Activated naive CD8-positive, alpha-beta T cell (primary cell): Measurements from ENCODE around the gene FTO.

ENCODE experiments used
- H3K27ac Mint-ChIP-seq: one replicate; pipeline ENCODE4 v1.8.0; 2021; ENCODE audit warnings: mixed read lengths
- H3K27me3 Mint-ChIP-seq: one replicate; pipeline ENCODE4 v1.8.0; 2021; ENCODE audit warnings: mixed read lengths
- H3K36me3 Mint-ChIP-seq: one replicate; pipeline ENCODE4 v1.8.0; 2021; ENCODE audit warnings: mixed read lengths
- H3K4me1 Mint-ChIP-seq: one replicate; pipeline ENCODE4 v1.8.0; 2021; ENCODE audit warnings: low read depth, mixed read lengths
- H3K4me3 Mint-ChIP-seq: one replicate; pipeline ENCODE4 v1.8.0; 2021; ENCODE audit warnings: mild to moderate bottlenecking, mixed read lengths
- H3K9me3 Mint-ChIP-seq: one replicate; pipeline ENCODE4 v1.8.0; 2021; ENCODE audit warnings: low read depth, mixed read lengths

The FTO gene

DNA sequence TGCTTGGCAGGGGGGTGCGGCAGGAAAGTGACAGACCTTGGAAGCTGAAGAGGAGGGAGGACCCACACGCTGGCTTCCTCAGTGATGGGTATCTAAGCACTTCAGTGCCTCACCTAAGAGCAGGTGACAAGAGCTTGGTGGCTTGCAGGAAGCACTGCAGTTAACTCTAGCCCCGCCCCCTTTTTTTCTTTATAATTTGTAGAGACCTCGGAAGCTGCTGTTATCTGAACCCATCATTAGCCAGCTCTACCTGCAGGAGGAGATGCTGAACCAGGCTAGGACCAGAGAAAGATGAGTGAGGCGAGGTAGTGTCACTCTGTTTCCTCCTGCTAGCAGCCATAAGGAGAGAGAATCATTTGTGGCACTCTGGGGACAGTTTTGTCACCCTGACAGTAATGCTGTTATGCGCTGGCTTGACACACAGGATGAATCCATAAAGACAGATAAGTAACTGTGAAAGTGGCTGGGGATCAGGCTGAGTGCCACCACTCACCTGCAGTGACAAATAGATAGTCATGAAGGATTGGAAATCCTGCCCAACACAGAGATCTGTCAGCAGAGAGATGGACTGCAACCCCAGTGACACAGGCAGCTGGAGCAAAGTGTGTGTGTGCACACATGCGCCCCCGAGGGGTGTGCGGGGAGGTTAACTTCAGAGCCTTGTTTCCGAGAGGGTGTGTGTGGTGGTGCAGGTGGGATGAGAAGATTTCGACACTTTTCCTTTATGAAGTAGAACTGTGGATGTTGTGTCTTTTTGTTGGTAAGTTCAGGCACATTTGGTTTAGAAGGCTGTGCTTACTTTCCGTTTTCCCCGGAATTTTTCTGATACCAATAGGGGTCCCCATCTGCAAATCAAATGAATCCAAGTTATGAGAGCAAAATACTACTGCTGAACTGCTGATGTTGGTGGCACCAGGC lies 358.7 kb downstream of the FTO start:
- Mint-ChIP-seq H3K36me3 (peaks cover 5% of the 10 kb centered on the region), H3K4me3 (no peak overlapping the region), H3K4me1 (no peaks in the 10 kb centered on the region), H3K27me3 (no peaks in the 10 kb centered on the region), H3K27ac (no peak overlapping the region), H3K9me3 (no peaks in the 10 kb centered on the region)

DNA sequence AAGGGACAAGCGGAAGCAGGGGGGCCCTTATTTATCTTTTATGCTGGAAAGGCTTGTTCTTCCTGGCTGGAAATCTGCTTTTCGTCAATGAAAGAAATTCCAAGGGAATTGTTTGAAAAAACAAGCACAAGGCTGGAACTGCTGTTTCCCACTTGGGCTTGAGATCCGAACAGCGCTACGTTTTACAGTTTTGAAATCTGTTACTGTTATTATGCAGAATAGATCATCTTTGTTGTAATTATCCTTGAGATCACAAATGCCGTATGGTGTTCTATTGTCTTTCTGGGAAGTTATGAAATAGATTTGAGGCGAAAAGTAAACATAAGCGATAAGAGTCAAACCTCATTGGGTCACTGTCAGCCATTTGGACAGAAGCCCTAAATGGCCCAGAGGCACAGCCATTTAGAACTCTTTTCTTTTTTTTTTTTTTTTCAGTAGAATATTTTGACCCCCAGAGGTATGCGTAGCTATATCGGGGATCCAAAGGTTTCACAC lies 359.4 kb downstream of the FTO start:
- H3K27me3 Mint-ChIP-seq: no peaks in the 10 kb centered on the region
- no peaks in the 10 kb centered on the region for H3K4me1 Mint-ChIP-seq
- H3K9me3 Mint-ChIP-seq: no peaks in the 10 kb centered on the region
- H3K4me3 Mint-ChIP-seq: no peak overlapping the region
- H3K36me3 Mint-ChIP-seq: peaks cover 5% of the 10 kb centered on the region
- H3K27ac Mint-ChIP-seq: no peak overlapping the region

DNA sequence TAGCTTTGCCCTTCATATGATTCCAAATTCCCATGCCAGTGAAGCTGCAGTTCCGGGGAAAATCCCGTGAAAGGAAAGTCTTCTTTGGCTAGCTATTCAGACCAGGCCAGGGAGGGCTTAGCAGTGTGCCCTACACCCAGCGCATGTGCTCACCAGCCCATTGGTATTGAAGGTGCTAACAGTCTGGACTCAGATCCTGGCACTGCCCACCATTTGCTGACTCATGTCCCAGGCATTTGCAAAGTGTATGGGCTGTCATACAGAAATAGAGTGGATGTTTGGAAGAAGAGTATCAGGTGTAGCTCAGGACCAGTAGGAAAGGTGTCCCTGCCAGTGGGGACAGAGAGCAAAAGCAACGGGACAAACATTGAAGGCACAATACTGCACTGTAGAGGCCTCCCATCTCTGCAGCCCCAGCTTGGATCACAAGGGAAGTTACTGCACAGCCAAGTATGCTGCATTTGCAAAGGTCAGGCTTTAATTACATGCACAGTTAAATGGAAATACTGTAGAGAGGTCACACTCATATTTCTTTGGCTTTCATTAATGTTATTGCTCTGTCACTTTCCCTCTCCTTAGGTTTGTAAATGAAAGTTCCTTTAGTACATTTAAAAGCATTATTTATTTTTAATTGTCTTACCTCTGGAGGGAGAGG lies 362.6 kb downstream of the FTO start:
- Mint-ChIP-seq H3K36me3 (peaks cover 12% of the 10 kb centered on the region), H3K27ac (no peak overlapping the region), H3K4me3 (no peak overlapping the region), H3K27me3 (no peaks in the 10 kb centered on the region), H3K4me1 (no peaks in the 10 kb centered on the region), H3K9me3 (no peaks in the 10 kb centered on the region)

DNA sequence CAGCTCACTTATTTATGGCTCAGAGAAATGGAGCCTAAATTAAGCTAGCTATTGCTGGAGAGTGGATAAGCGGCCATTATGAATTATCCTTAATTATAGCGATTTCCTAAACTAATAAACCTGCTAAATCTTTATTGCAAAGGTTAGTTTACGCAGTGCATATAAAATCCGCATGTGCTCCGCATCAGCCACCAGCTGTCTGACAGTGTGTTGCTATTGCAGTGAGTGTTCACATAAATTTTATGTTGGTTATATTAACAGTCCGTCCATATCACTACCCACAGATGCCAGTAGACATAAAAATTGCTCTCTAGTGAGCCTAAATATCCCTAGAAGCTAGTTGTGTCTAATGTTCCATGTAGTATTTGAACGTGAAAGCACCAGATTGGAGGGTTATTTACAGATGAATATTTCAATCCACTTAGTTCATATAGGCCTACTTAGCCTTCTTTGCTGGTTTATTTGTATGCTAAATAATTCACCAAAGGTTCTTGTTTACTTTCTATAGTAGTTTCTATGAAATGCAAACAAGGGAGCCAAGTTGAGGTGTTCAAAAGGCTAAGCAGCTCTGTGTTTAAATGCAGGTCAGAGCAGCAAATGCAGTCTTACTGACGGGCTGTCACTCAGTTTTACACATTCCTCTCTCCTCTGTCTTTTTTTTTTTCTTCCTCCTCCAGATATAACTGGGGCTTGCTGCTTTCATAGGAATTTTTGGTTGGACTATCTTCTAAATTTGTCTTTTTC lies 363.5 kb downstream of the FTO start:
- Mint-ChIP-seq H3K4me3 (no peak overlapping the region), H3K27ac (no peak overlapping the region), H3K9me3 (no peaks in the 10 kb centered on the region), H3K36me3 (peaks cover 12% of the 10 kb centered on the region), H3K27me3 (no peaks in the 10 kb centered on the region), H3K4me1 (no peaks in the 10 kb centered on the region)

DNA sequence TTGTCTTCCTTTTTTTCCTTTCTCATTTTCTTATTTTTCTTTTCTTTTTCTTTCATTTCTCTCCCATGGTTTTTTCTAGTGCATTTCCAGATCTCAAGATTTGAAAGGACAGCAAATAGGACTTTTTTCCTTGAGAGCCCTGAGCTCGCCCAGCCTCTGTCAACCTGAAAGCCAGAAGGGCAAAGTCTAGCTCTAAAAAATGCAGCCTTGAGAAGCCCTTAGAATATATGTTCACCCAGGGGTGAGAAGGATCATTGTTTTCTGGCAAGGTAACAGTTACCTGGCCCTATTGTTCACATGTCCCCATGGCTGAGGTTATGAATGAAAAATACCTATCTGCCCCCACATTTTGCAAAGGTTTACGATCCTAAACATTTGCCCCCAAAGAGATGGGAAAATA lies 364.3 kb downstream of the FTO start:
- no peak overlapping the region for H3K4me3 Mint-ChIP-seq
- no peaks in the 10 kb centered on the region for H3K4me1 Mint-ChIP-seq
- H3K27ac Mint-ChIP-seq: no peak overlapping the region
- H3K9me3 Mint-ChIP-seq: no peaks in the 10 kb centered on the region
- H3K36me3 Mint-ChIP-seq: peaks cover 9% of the 10 kb centered on the region
- no peaks in the 10 kb centered on the region for H3K27me3 Mint-ChIP-seq

DNA sequence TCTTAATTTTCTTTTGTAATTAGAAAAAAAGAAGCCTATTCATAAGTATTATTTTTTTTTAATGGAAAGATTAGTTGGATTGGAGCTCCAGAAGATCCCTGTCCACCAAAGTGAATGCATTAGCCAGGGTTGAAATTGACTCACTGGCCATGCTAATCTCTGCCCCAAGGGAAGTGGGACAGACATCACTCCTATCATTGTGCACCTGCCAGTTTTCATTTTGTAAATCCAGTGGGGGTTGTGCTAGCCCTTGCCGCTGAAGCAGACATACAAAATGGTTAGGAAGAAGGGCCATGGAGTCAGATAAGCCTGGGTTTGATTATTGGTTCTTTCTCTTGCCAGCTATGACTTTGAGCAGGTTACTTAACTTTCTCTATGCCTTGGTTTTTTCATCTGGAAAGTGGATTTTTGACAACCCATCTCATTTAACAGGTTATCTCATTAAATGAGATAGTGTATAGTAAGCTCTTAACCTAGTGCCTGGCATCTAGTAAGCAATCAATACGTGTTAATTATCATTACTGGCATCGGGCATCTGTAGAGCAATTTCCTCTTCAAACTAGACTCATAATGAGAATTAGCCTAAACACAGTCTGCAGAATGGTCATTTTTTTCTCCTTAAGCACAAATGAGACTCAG lies 365.8 kb downstream of the FTO start:
- Mint-ChIP-seq H3K9me3 (no peaks in the 10 kb centered on the region), H3K4me1 (no peaks in the 10 kb centered on the region), H3K27me3 (no peaks in the 10 kb centered on the region), H3K4me3 (no peak overlapping the region), H3K36me3 (peaks cover 7% of the 10 kb centered on the region), H3K27ac (no peak overlapping the region)

DNA sequence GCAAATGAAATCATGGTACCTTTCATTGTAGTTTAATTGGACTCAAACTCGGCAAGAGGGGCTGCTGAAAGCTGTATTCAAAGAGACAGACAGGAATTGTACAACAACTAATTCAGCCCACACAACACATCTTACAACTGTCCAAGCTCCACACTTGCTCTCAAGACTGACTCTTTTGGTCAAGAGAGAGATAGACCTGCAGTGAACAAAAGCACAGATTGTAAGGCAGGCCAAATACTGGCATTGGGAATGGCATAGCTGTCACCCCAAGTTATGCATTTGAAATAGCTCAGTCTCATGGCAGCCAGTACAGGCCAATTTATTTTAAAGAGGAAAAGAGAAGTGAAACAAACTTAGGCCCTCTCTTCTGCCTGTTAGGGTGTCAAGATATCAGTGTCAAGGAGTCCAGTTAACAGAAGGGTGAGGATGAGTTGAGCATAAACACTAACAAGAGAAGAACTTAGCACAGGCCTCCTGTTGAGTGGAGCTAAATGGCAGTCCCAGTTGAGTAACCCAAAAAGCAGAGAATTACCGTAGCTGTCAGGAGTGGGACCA lies 366.9 kb downstream of the FTO start:
- Mint-ChIP-seq H3K9me3 (no peaks in the 10 kb centered on the region), H3K4me1 (no peaks in the 10 kb centered on the region), H3K27ac (no peak overlapping the region), H3K36me3 (peaks cover 7% of the 10 kb centered on the region), H3K4me3 (no peak overlapping the region), H3K27me3 (no peaks in the 10 kb centered on the region)

DNA sequence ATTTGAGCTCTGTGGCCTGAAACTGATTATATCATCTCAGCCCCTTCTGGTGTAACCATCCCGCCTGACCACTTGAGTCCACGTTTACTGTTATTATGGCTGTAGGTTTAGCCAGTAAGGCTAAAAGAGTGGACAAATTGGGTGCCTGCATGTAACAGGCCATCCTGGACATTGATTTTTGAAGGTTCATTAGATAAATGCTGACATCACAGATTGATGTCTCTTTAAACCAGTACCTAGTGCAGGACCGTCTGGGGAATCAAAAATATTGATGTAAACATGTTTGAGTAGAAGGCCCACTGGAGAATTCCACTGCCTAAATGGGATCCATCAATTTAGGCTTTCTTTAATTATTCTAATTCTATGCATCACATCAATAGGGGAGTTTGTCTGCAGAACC lies 367.6 kb downstream of the FTO start:
- Mint-ChIP-seq H3K4me3 (no peak overlapping the region), H3K27me3 (no peaks in the 10 kb centered on the region), H3K9me3 (no peaks in the 10 kb centered on the region), H3K27ac (no peak overlapping the region), H3K36me3 (peaks cover 7% of the 10 kb centered on the region), H3K4me1 (no peaks in the 10 kb centered on the region)

DNA sequence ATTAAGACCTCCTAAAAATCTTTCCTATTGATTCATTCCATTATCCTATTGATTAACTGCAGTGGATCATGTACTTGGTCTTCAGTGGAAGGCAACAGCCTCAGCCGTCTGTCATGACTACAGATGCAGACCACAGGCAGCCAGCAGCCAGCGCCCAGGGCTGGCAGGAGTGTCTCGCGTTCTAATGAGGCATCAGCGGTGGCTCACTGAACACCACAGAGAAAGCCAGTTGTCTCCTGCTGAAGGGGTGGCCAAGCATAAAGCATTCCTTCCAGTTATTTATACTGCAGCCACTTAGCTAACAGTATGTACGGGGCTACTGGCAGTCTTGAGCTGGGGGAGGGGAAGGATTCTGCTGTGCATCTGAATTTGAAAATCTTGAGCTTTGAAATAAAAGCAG lies 368.3 kb downstream of the FTO start:
- no peaks in the 10 kb centered on the region for H3K4me1 Mint-ChIP-seq
- no peaks in the 10 kb centered on the region for H3K27me3 Mint-ChIP-seq
- H3K36me3 Mint-ChIP-seq: peaks cover 7% of the 10 kb centered on the region
- H3K4me3 Mint-ChIP-seq: no peak overlapping the region
- H3K27ac Mint-ChIP-seq: no peak overlapping the region
- H3K9me3 Mint-ChIP-seq: no peaks in the 10 kb centered on the region

DNA sequence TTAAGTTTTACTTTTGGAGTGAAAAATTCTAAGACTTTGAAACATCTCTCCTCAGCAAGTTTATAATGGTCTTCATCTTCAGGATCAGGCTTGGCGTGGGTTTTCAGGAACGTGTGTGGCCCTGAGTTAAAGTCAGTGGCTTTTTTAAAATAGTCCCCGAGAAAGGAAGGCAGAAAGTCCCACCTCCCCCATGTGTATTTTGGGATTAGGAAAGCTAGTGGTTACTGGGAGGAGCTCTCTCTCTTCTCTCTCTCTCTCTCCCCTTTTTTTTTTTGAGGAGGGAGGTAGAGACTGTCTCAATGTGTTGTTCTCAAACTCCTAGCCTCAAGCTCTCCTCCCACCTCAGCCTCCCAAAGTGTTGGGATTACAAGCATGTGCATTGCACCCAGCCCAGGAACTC lies 369.4 kb downstream of the FTO start:
- Mint-ChIP-seq H3K36me3 (peaks cover 7% of the 10 kb centered on the region), H3K27ac (no peak overlapping the region), H3K4me3 (no peak overlapping the region), H3K4me1 (no peaks in the 10 kb centered on the region), H3K27me3 (no peaks in the 10 kb centered on the region), H3K9me3 (no peaks in the 10 kb centered on the region)

DNA sequence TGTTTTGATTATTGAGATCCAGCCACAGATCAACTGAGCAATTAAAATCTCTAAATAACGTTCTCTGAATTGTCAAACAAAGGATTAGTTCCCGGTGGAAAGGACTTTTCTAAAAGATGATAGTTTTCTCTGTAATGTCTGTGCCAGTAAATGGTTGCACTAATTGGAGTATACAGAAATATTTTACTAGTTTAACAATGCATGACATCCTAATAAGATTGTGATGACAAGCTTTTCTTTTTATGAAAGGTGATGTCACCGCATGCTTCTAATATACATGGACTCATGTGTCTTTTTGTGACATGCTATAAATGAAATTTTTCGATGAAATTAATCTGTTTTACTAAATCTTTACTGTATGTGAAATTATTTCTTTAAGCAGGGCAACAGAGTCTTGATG lies 371.5 kb downstream of the FTO start:
- H3K27me3 Mint-ChIP-seq: no peaks in the 10 kb centered on the region
- no peaks in the 10 kb centered on the region for H3K9me3 Mint-ChIP-seq
- no peak overlapping the region for H3K4me3 Mint-ChIP-seq
- no peaks in the 10 kb centered on the region for H3K4me1 Mint-ChIP-seq
- H3K27ac Mint-ChIP-seq: no peak overlapping the region
- peaks cover 3% of the 10 kb centered on the region for H3K36me3 Mint-ChIP-seq

DNA sequence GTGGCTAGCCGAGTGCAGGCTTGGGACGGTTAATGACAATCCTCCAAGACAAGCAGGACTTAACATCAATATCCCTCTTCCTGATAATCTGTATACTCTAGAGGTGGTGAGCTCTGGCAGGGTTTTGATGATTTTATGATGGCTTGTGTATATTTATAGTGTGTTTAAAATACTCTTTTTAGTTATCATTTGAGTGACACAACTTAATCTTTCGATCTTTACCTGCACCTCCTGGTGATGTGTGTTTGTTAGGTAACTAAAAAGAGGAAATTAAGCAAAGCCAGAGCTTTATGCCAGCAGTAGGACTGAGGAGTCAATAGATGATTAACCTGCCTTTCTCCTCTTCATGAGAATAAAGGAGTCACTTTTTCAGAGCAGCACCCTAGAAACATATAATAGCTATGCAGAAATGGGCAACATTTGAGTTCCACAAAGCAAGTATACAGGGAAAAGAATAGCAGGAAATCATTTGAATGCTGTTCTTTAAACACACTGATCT lies 372.1 kb downstream of the FTO start:
- Mint-ChIP-seq H3K4me3 (no peak overlapping the region), H3K27me3 (no peaks in the 10 kb centered on the region), H3K9me3 (no peaks in the 10 kb centered on the region), H3K4me1 (no peaks in the 10 kb centered on the region), H3K27ac (no peak overlapping the region), H3K36me3 (peaks cover 3% of the 10 kb centered on the region)

DNA sequence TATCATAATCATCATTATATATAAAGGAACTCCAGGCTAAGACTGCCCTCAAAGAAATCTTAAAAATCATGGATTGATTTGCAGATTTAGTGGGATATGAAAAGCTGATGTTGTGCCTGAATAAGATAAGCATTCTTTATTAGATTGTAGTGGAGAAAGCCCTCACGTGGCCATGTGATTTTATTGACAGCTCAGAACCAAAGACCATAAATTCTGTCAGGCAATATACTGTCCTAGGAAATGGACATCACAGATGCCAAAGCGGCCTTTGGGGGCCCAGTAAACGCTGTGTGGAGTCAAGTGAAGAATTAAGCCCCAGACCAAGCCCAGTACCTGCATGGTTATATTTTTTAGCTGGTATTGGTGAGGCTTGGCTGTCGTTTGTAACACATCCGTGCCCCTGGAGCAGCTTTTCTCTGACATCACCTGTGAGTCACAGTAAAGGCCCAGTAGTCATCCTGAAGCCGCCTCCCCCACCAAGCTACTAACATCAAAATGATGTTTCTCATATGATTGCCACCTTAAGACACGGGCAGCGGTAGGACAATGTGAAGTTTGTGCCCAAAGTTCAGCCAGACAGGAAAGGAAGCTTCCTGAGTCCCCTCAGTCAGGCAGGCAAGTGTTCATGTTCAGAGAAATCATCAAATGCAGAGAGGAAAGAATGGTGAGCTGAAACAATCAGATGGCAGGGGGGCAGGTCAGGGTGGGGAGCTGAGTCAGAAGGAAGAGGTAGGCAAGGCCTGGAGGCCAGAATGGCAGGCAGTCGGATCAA lies 373.3 kb downstream of the FTO start:
- Mint-ChIP-seq H3K27me3 (no peaks in the 10 kb centered on the region), H3K4me1 (no peaks in the 10 kb centered on the region), H3K36me3 (peaks cover 9% of the 10 kb centered on the region), H3K27ac (no peak overlapping the region), H3K9me3 (no peaks in the 10 kb centered on the region), H3K4me3 (no peak overlapping the region)

DNA sequence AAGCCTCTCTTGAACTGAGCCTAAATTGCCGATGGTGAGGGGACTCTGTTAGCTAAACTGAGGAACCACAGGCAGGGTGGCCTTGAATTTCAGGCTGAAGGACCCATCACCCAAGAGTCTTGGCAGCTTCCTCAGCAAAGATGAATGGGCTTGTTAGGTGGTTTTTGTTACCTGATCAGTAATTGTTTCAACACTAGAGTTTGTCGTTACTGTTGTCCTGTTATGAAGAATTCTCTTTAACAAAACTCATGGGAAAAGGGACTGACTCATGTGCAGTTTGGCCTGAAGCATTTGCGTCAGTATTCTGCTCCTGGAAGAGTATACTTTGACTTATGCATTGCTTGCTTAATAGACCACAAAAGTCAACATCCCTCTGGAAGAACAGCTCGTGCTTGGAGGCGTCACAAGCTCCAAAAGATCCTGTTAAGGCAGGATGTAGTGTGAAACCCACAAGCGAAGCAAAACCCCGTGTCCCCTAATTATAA lies 376.6 kb downstream of the FTO start:
- no peaks in the 10 kb centered on the region for H3K27me3 Mint-ChIP-seq
- peaks cover 14% of the 10 kb centered on the region for H3K36me3 Mint-ChIP-seq
- no peaks in the 10 kb centered on the region for H3K4me1 Mint-ChIP-seq
- H3K9me3 Mint-ChIP-seq: no peaks in the 10 kb centered on the region
- no peak overlapping the region for H3K4me3 Mint-ChIP-seq
- H3K27ac Mint-ChIP-seq: no peak overlapping the region
